HepG2 (cell line): ENCODE results near the gene BRCA2. TPM values are rescaled to one million over a fixed set of nuclear protein-coding genes. Genes with fewer than 3 reads are reported as not detected.
A peak's percentile ranks its signal among the peaks of the same experiment; 100 is the strongest.

Experiments
- ATAC-seq: fragments of 200-7000 bp; cut with Tn5 transposase; 3 replicates; pipeline ENCODE4 v1.9.1; 2020; ENCODE audit warnings: mild to moderate bottlenecking, moderate library complexity
- BruUV-seq: library from RNA; stranded (reverse); fragments of 400-500 nt; replicated peaks from 2 replicates; lab custom pipeline; 2021; lab: Mats Ljungman, UMichigan
- CTCF ChIA-PET: fragments of 300-600 bp; formaldehyde crosslinking; extraction: SDS; loops from one replicate; lab custom pipeline; 2021; ENCODE audit warnings: low total read pairs, inconsistent platforms, low intra/inter-chr PET ratio; lab: Yijun Ruan, JAX
- POLR2A ChIA-PET: fragments of 350-600 bp; sonication (Branson Sonifier 250); formaldehyde crosslinking; loops from one replicate; lab custom pipeline; 2020; ENCODE audit warnings: antibody characterized with exemption, inconsistent platforms; lab: Yijun Ruan, JAX
- DNase-seq: peaks from one replicate; pipeline ENCODE4 v3.0.0-alpha.2; 2015; ENCODE audit warnings: low spot score
- FAIRE-seq: peaks from 3 replicates; lab custom pipeline; 2011; peaks lifted over from hg19 to GRCh38; lab: Jason Lieb, UNC
- H2AFZ ChIP-seq: one replicate; pipeline ENCODE4 v1.6.1; 2011; ENCODE audit warnings: low read length, inconsistent platforms
- H3K27ac ChIP-seq: fragments of 300-600 bp; 3 replicates; pipeline ENCODE4 v1.8.0; 2011; ENCODE audit warnings: mixed run types, mild to moderate bottlenecking, mixed read lengths, low read length, inconsistent platforms; ENCODE audit not compliant: insufficient read depth; ENCODE audit errors: extremely low read length
- H3K27me3 ChIP-seq, 2 experiments: fragments of 200-600 bp in 1 of 2; 2 replicates in 1 of 2; 3 replicates in 1 of 2; pipeline versions ENCODE4 v1.6.0 to v1.8.0; 2011; ENCODE audit warnings: low read length in 2 of 2, mild to moderate bottlenecking in 2 of 2, moderate library complexity in 2 of 2, inconsistent platforms in 1 of 2; ENCODE audit not compliant: insufficient read depth in 2 of 2, control insufficient read depth in 1 of 2
- H3K36me3 ChIP-seq, 2 experiments: fragments of 200-600 bp in 1 of 2; replicated peaks in 1 of 2; 2 replicates in 1 of 2; 3 replicates in 1 of 2; pipeline versions ENCODE4 v1.5.1 to v1.8.0; 2011; ENCODE audit warnings: low read length in 2 of 2, inconsistent platforms in 1 of 2; ENCODE audit not compliant: insufficient read depth in 2 of 2, control insufficient read depth in 1 of 2
- H3K4me1 ChIP-seq: 2 replicates; pipeline ENCODE4 v1.5.1; 2012; ENCODE audit warnings: low read length, inconsistent platforms; ENCODE audit not compliant: insufficient read depth
- H3K4me2 ChIP-seq: 2 replicates; pipeline ENCODE4 v1.6.0; 2011; ENCODE audit warnings: low read depth, low read length, inconsistent platforms
- H3K4me3 ChIP-seq, 3 experiments: fragments of 200-600 bp in 1 of 3; sonication (generic), shearing (Covaris generic) in 1 of 3; replicated peaks in 1 of 3; 2 replicates each; pipeline ENCODE4 v1.5.1; 2011 to 2016; ENCODE audit warnings: low read length in 3 of 3, inconsistent platforms in 2 of 3, low read depth in 2 of 3, mild to moderate bottlenecking in 2 of 3, control low read depth in 1 of 3, mixed read lengths in 1 of 3; ENCODE audit not compliant: insufficient read depth in 1 of 3
- H3K79me2 ChIP-seq: one replicate; pipeline ENCODE4 v1.6.1; 2011; ENCODE audit warnings: low read length, inconsistent platforms; ENCODE audit not compliant: insufficient read depth
- H3K9ac ChIP-seq: 2 replicates; pipeline ENCODE4 v1.6.0; 2011; ENCODE audit warnings: mild to moderate bottlenecking, low read depth, low read length, inconsistent platforms; ENCODE audit not compliant: insufficient read depth
- H3K9me3 ChIP-seq: 2 replicates; pipeline ENCODE4 v1.5.1; 2012; ENCODE audit warnings: mild to moderate bottlenecking, low read length
- H4K20me1 ChIP-seq: 2 replicates; pipeline ENCODE4 v1.6.0; 2011; ENCODE audit warnings: inconsistent platforms, mild to moderate bottlenecking, low read length, moderate library complexity; ENCODE audit not compliant: insufficient read depth
- CEBPZ ChIP-seq: IDR thresholded peaks from 2 replicates; pipeline ENCODE4 v1.6.1; 2012; ENCODE audit warnings: low read length, improper control_type of control experiment
- HNF4A ChIP-seq: sonication (generic); formaldehyde crosslinking; IDR thresholded peaks from 2 replicates; pipeline ENCODE4 v1.4.0; 2020; ENCODE audit warnings: missing genetic modification reagents
- POGZ ChIP-seq: sonication (generic); formaldehyde crosslinking; IDR thresholded peaks from 2 replicates; pipeline ENCODE4 v1.4.0; 2020; ENCODE audit warnings: mild to moderate bottlenecking, missing genetic modification reagents
- SOX6 ChIP-seq, 2 experiments: fragments of 450-650 bp in 1 of 2; sonication (generic) in 1 of 2; formaldehyde crosslinking in 1 of 2; IDR thresholded peaks; 2 replicates each; pipeline versions ENCODE4 v1.4.0 to v1.6.1; 2017 to 2020; ENCODE audit warnings: antibody characterized with exemption in 1 of 2, mild to moderate bottlenecking in 1 of 2, missing genetic modification reagents in 1 of 2
- XBP1 ChIP-seq: sonication (generic); formaldehyde crosslinking; IDR thresholded peaks from 2 replicates; pipeline ENCODE4 v1.5.0; 2020; ENCODE audit warnings: missing genetic modification reagents
- ZNF644 ChIP-seq: IDR thresholded peaks from 2 replicates; pipeline ENCODE4 v1.6.1; 2016; ENCODE audit warnings: low read depth
- ZNF761 ChIP-seq: sonication (generic); formaldehyde crosslinking; conservative IDR thresholded peaks from 2 replicates; pipeline ENCODE4 v1.4.0; 2020; ENCODE audit warnings: mild to moderate bottlenecking, missing genetic modification reagents
- ZNF776 ChIP-seq: sonication (generic); formaldehyde crosslinking; IDR thresholded peaks from 2 replicates; pipeline ENCODE4 v1.4.0; 2020; ENCODE audit warnings: mild to moderate bottlenecking, missing genetic modification reagents
- WGBS: methylation state at CpG from one replicate; pipeline ENCODE4 v1.1.6; 2017; ENCODE audit warnings: low lambda C conversion rate; 5-methylcytosine and 5-hydroxymethylcytosine counted together
- in situ Hi-C: cut with HindIII; loops from 2 replicates; pipeline ENCODE4 v1.10.0; 2017; ENCODE audit warnings: low pct_unique_long_range_greater_than_20kb; ENCODE audit not compliant: extremely low pct_ligation_motif_present
- intact Hi-C: fragments of 100-400 bp; cut with micrococcal nuclease; formaldehyde crosslinking; loops from one replicate; pipeline ENCODE4 v1.10.0; 2022; ENCODE audit not compliant: unreplicated experiment
- polyA plus RNA-seq, 8 experiments: library from polyadenylated mRNA; depleted of rRNA in 3 of 8; stranded (reverse) in 7 of 8; unstranded in 1 of 8; fragments of >200 nt; fragmentation: Illumina TruSeq in 4 of 8; extraction: Trizol in 4 of 8; gene quantifications; 2 replicates each; pipeline versions ENCODE4 v1.2.1 to v1.2.3, GENCODE V29; 2011 to 2016; ENCODE audit warnings: low read depth in 4 of 8, missing spikeins in 1 of 8, mixed read lengths in 1 of 8; ENCODE audit not compliant: insufficient read depth in 1 of 8
- total RNA-seq, 5 experiments: library from RNA; depleted of rRNA; stranded (reverse); fragments of >200 nt; fragmentation: Illumina TruSeq; extraction: Trizol; gene quantifications; 2 replicates each; pipeline ENCODE4 v1.2.3, GENCODE V29; 2016; ENCODE audit warnings: low read depth in 1 of 5
- TF ChIP-seq, protein P1 (sequence below): IDR thresholded peaks from 2 replicates; pipeline ENCODE4 v1.6.1; 2012; ENCODE audit warnings: inconsistent platforms
- TF ChIP-seq, protein P2 (sequence below): sonication (generic); formaldehyde crosslinking; IDR thresholded peaks from 2 replicates; pipeline ENCODE4 v1.5.1; 2020; ENCODE audit warnings: mild to moderate bottlenecking, moderate library complexity, missing genetic modification reagents
- TF ChIP-seq, protein P3 (sequence below): sonication (generic); formaldehyde crosslinking; IDR thresholded peaks from 2 replicates; pipeline ENCODE4 v1.4.0; 2020; ENCODE audit warnings: missing genetic modification reagents

The BRCA2 gene
- total and polyA plus RNA-seq, 2 of the 13 experiments (the other 11 are each of a cell fraction or from before 2014, with no cell fraction given): 3.1 to 24.6 TPM

DNA sequence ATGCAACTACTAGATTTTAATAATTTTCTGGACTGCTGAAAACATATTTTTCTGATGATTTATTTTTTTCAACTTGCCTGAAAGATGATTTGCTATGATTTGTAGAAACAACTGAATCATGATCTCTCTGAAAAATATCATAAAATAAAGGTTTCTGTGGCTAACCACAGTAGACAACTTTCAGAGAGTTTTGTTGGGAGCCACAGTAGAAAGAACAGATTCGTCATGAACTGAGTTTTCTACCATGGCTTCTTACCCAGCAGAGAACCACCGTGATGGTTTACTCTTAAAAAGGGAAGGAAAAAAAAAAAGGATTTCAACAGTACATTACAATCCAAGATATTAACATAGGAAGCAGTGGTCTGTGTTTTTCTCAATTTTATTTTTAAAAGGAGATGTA is 18.1 kb upstream of the BRCA2 start:
- Histone ChIP-seq H2AFZ (no peak overlapping the region), H3K4me1 (peaks cover 18% of the 10 kb centered on the region), H3K4me2 (no peak overlapping the region), H3K27me3 (no peaks in the 10 kb centered on the region; a peak in 1 of 5 replicates), H3K27ac (no peak overlapping the region), H4K20me1 (no peaks in the 10 kb centered on the region), H3K9me3 (no peaks in the 10 kb centered on the region), H3K4me3 (no peak overlapping the region), H3K79me2 (no peaks in the 10 kb centered on the region), H3K9ac (no peak overlapping the region), H3K36me3 (peaks cover 2 to 3% of the 10 kb centered on the region in 2 experiments; a peak in 2 of 5 replicates)
- ATAC-seq (no peak), FAIRE-seq (no peak), DNase-seq (no peak)
- WGBS: 90% methylated on average over 2 of the region's 2 CpGs
- no TSS peak for BruUV-seq
- in situ Hi-C loops (no loop called here), intact Hi-C loops (no loop called here)
- ChIA-PET POLR2A (no interaction called here), CTCF (no interaction called here)
- TF ChIP-seq CEBPZ (no peak), ZNF761 (CRISPR knock-in tag) (no peak), XBP1 (CRISPR knock-in tag) (no peak)
- TF ChIP-seq, protein P1, sequence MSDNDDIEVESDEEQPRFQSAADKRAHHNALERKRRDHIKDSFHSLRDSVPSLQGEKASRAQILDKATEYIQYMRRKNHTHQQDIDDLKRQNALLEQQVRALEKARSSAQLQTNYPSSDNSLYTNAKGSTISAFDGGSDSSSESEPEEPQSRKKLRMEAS: no peak

DNA sequence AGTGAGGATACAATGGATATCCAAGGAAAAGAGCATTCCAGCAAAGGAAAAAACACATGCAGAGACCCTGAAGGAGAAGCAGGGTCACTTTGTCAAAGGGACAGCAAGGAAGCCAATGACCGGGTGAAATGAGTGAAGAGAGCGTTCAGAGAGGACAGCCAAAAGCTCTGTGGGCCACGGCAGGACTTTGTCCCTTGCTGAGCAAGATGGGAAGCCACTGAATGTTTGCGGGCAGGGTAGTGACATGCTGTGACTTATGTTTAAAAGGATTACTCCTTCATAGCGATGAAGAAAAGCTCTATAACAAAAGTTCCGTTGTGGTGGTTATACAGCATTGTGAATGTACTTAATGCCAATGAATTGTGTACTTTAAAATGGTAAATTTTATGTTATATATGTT is 16.6 kb upstream of the BRCA2 start:
- H3K9me3 ChIP-seq: no peaks in the 10 kb centered on the region
- no peak overlapping the region for H3K4me3 ChIP-seq
- no peaks in the 10 kb centered on the region for H3K79me2 ChIP-seq
- H3K36me3 ChIP-seq: peaks cover 2 to 3% of the 10 kb centered on the region in 2 experiments; a peak in 2 of 5 replicates
- ChIA-PET POLR2A (interaction anchor here (1.0 kb wide), 1 partner anchor 14 kb away, joined by 3 read pairs; no protein-coding TSS in a partner anchor), CTCF (no interaction called here)
- H3K27ac ChIP-seq: no peak overlapping the region
- intact Hi-C loops (no loop called here), in situ Hi-C loops (no loop called here)
- 10% methylated on average over 6 of the region's 6 CpGs for WGBS
- FAIRE-seq (peak; percentile 51), ATAC-seq (peak; percentile 88), DNase-seq (peak; percentile 18)
- H3K4me1 ChIP-seq: peaks cover 27% of the 10 kb centered on the region
- H3K9ac ChIP-seq: no peak overlapping the region
- no peak overlapping the region for H2AFZ ChIP-seq
- no TSS peak for BruUV-seq
- no peaks in the 10 kb centered on the region; a peak in 1 of 5 replicates for H3K27me3 ChIP-seq
- peak overlapping the region; percentile 46 for H3K4me2 ChIP-seq
- H4K20me1 ChIP-seq: no peaks in the 10 kb centered on the region
- TF ChIP-seq HNF4A (CRISPR knock-in tag) (peak; percentile 57), ZNF776 (no peak), POGZ (CRISPR knock-in tag) (0 out of 2 replicates have a peak, but pooled peaks have one; percentile 20), ZNF644 (CRISPR knock-in tag) (0 out of 2 replicates have a peak, but pooled peaks have one; percentile 29), SOX6 (IDR thresholded peaks at IDR 0.05) (no peak), SOX6 (CRISPR knock-in tag; IDR thresholded peaks at IDR 0.05) (no peak)
- TF ChIP-seq, protein P2, sequence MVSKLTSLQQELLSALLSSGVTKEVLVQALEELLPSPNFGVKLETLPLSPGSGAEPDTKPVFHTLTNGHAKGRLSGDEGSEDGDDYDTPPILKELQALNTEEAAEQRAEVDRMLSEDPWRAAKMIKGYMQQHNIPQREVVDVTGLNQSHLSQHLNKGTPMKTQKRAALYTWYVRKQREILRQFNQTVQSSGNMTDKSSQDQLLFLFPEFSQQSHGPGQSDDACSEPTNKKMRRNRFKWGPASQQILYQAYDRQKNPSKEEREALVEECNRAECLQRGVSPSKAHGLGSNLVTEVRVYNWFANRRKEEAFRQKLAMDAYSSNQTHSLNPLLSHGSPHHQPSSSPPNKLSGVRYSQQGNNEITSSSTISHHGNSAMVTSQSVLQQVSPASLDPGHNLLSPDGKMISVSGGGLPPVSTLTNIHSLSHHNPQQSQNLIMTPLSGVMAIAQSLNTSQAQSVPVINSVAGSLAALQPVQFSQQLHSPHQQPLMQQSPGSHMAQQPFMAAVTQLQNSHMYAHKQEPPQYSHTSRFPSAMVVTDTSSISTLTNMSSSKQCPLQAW (CRISPR knock-in tag): 0 out of 2 replicates have a peak, but pooled peaks have one; percentile 19
- TF ChIP-seq, protein P3, sequence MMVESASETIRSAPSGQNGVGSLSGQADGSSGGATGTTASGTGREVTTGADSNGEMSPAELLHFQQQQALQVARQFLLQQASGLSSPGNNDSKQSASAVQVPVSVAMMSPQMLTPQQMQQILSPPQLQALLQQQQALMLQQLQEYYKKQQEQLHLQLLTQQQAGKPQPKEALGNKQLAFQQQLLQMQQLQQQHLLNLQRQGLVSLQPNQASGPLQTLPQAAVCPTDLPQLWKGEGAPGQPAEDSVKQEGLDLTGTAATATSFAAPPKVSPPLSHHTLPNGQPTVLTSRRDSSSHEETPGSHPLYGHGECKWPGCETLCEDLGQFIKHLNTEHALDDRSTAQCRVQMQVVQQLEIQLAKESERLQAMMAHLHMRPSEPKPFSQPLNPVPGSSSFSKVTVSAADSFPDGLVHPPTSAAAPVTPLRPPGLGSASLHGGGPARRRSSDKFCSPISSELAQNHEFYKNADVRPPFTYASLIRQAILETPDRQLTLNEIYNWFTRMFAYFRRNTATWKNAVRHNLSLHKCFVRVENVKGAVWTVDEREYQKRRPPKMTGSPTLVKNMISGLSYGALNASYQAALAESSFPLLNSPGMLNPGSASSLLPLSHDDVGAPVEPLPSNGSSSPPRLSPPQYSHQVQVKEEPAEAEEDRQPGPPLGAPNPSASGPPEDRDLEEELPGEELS: no peak
